Measurements from ENCODE around the gene MCCC1. TPM values are rescaled to one million over a fixed set of nuclear protein-coding genes. Genes with fewer than 3 reads are reported as not detected.

MCCC1 gene
- total RNA-seq, 1 donor from 2014 or later, result 61.4 TPM

GRCh38 chr3:182989566-182989965 is 109.7 kb downstream of the MCCC1 start:
- Histone ChIP-seq H3K27ac (no peak overlapping the region), H3K27me3 (no peaks in the 10 kb centered on the region), H3K4me1 (no peaks in the 10 kb centered on the region), H3K9me3 (no peaks in the 10 kb centered on the region), H3K4me3 (no peak overlapping the region), H3K36me3 (no peaks in the 10 kb centered on the region)
- intact Hi-C loops (cut with DNase I), result no loop called here
- no peak for DNase-seq
- no peak for TF ChIP-seq CTCF (IDR thresholded peaks at IDR 0.05)
- ATAC-seq, result peak; percentile 73

GRCh38 chr3:182986021-182986420 is 113.3 kb downstream of the MCCC1 start:
- H3K36me3 ChIP-seq, result no peaks in the 10 kb centered on the region
- no peaks in the 10 kb centered on the region for H3K27me3 ChIP-seq
- peaks cover 2% of the 10 kb centered on the region for H3K4me1 ChIP-seq
- no peak for ATAC-seq
- TF ChIP-seq CTCF (IDR thresholded peaks at IDR 0.05), result no peak
- DNase-seq, result no peak
- H3K27ac ChIP-seq, result no peak overlapping the region
- H3K9me3 ChIP-seq, result no peaks in the 10 kb centered on the region
- intact Hi-C loops (cut with DNase I), result no loop called here
- no peak overlapping the region for H3K4me3 ChIP-seq

GRCh38 chr3:182983876-182984275 is 115.4 kb downstream of the MCCC1 start:
- no peaks in the 10 kb centered on the region for H3K27me3 ChIP-seq
- no peak overlapping the region for H3K27ac ChIP-seq
- DNase-seq, result no peak
- no peaks in the 10 kb centered on the region for H3K36me3 ChIP-seq
- intact Hi-C loops (cut with DNase I), result no loop called here
- ATAC-seq, result no peak
- H3K4me3 ChIP-seq, result no peak overlapping the region
- no peaks in the 10 kb centered on the region for H3K9me3 ChIP-seq
- H3K4me1 ChIP-seq, result peaks cover 8% of the 10 kb centered on the region
- TF ChIP-seq CTCF (IDR thresholded peaks at IDR 0.05), result no peak

GRCh38 chr3:182981038-182981380 is 118.3 kb downstream of the MCCC1 start:
- H3K36me3 ChIP-seq, result no peaks in the 10 kb centered on the region
- H3K9me3 ChIP-seq, result no peaks in the 10 kb centered on the region
- TF ChIP-seq CTCF (IDR thresholded peaks at IDR 0.05), result no peak
- peak overlapping the region; percentile 74 for H3K27ac ChIP-seq
- intact Hi-C loops (cut with DNase I), result no loop called here
- H3K4me1 ChIP-seq, result peaks cover 19% of the 10 kb centered on the region
- no peak for DNase-seq
- H3K4me3 ChIP-seq, result peak overlapping the region; percentile 74
- no peaks in the 10 kb centered on the region for H3K27me3 ChIP-seq
- no peak for ATAC-seq

- peaks cover 19% of the 10 kb centered on the region for H3K4me1 ChIP-seq
- no peaks in the 10 kb centered on the region for H3K27me3 ChIP-seq
- DNase-seq (peak; percentile 96), ATAC-seq (peak; percentile 97)
- H3K36me3 ChIP-seq, result no peaks in the 10 kb centered on the region
- H3K4me3 ChIP-seq, result peak within 1 kb of the TSS; percentile 74
- H3K27ac ChIP-seq, result peak within 1 kb of the TSS; percentile 89
- H3K9me3 ChIP-seq, result no peaks in the 10 kb centered on the region
- intact Hi-C loops (cut with DNase I), result no loop called here
- TF ChIP-seq CTCF (IDR thresholded peaks at IDR 0.05), result no peak
Observed at GRCh38 chr3:182980204-182981037, 118.9 kb downstream of the MCCC1 start, which contains the start of gene DCUN1D1. Gene DCUN1D1, minus strand, starts transcription at chr3:182980538. Its CDS starts 49 bp downstream, at chr3:182980489.

Data from upper lobe of right lung (tissue), 1 donor.